NCI-H1092 treated with DMSO at 0.1 percent for 48 hours (cell line): ENCODE measurements around the gene PRKN.

ENCODE experiments used
- DNase-seq: peaks from one replicate; lab custom pipeline; 2025; lab: John Stamatoyannopoulos, UW

PRKN gene

GRCh38 chr6:162674452-162674851, 53.1 kb downstream of the PRKN start:
- DNase-seq: no peak

GRCh38 chr6:162671580-162672165, 55.9 kb downstream of the PRKN start:
- no peak for DNase-seq

- DNase-seq: no peak
Measured at GRCh38 chr6:162670345-162670744, 57.2 kb downstream of the PRKN start.

DNA sequence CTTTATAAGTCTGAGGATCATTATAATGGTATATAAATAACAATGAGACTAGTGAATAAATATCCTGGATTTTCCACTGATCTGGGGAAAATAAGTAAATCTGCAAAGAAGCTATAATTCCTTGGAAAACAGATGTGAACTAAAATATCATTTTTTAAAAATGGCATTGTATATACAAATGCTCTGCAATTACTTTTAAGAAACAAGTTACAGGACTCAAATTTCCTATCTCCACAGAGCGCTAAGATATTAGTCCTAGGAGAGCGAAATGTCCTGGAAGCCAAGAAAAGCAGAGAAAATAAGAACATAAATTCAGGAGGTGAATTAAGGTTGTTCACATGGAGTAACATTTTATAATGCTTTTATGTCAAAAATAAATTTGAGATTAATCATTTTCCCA, 61.3 kb downstream of the PRKN start:
- no peak for DNase-seq

GRCh38 chr6:162653808-162654207, 73.8 kb downstream of the PRKN start:
- peak; percentile 45 for DNase-seq

GRCh38 chr6:162651505-162651904, 76.1 kb downstream of the PRKN start:
- no peak for DNase-seq

- no peak for DNase-seq
Measured at GRCh38 chr6:162649271-162649670, 78.3 kb downstream of the PRKN start.

DNA sequence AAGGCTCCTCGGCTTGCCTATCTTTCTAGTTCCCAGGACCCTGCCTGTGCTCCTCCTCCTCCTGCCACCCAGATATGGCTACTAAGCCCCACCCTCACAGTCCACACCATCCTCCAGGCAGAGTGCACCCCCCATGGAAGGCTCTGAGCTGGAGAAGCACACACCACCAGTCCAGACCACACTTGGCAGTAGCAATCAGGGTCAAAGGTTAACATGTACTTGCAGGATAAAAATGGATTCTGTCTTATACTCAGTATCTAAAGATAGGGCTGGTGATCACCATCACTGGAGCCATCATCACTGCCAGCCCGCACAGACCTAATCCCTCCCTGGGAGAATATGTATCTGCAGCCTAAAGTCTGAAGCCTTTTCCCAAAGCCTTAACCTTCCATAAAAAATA, 83.4 kb downstream of the PRKN start:
- DNase-seq: no peak

- DNase-seq: no peak
Measured at GRCh38 chr6:162640756-162641155, 86.8 kb downstream of the PRKN start.

GRCh38 chr6:162639951-162640350, 87.6 kb downstream of the PRKN start:
- DNase-seq: no peak

- DNase-seq: no peak
Measured at GRCh38 chr6:162638931-162639574, 88.5 kb downstream of the PRKN start.

- no peak for DNase-seq
Measured at GRCh38 chr6:162637317-162637716, 90.2 kb downstream of the PRKN start.

DNA sequence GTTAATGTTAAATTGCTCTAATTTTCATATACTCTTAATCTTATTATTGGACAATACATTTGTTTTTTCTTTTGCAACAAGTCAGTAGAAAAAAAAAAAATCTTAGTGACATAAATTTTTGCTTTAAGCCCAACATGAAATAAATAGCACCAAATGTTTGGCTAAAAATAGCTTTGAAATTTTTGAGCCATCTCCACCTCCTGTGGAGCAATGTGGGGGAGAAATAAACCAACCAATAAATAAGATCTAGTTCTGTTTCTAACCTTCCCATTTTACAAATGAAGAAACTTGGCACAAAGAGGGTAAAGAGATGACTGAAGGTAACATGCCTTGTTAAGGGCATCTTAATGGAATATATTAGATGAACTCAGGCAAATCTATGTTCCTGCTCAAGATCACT, 91.4 kb downstream of the PRKN start:
- DNase-seq: no peak

- DNase-seq: no peak
Measured at GRCh38 chr6:162631546-162631945, 96.0 kb downstream of the PRKN start.

DNA sequence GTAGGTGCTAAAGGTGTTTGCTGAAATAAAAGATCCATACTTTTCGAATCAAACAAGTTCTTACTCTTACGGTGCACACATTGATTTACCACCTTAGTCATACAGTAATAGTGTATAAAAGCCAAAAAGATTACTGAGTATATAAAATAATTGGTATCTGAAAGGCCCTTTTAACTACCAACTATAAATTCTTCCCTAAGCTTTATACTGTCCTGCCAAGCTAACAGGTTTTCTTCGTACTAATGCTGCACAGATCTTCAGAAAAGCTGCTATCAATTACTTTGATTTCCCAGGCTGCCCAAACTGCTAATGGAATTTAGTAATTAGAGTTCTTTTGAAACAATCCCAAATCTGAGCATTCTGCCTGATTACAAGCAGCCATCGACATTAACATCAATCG, 97.5 kb downstream of the PRKN start:
- DNase-seq: no peak

GRCh38 chr6:162627825-162628224, 99.7 kb downstream of the PRKN start:
- no peak for DNase-seq

DNA sequence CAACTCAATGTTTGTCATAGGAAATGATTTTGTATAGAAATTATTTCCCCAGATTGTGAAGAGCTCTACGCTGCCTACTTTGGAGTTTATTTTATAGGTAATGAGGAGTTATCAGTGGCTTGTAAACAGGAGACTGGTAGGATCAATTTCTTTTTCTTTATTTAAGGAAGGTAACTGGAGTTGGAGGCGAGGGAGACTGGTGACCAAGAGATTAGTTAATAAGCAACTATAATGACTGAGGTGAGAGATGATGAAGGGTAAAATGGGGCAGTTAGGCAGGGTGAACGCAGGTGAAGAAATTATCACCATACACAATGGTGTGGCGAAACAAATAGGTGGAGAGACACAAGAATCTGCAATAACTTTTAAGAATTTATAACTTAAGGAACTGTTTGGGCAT, 100.2 kb downstream of the PRKN start:
- no peak for DNase-seq

GRCh38 chr6:162626869-162627268, 100.7 kb downstream of the PRKN start:
- no peak for DNase-seq

GRCh38 chr6:162625846-162626540, 101.6 kb downstream of the PRKN start:
- no peak for DNase-seq

DNA sequence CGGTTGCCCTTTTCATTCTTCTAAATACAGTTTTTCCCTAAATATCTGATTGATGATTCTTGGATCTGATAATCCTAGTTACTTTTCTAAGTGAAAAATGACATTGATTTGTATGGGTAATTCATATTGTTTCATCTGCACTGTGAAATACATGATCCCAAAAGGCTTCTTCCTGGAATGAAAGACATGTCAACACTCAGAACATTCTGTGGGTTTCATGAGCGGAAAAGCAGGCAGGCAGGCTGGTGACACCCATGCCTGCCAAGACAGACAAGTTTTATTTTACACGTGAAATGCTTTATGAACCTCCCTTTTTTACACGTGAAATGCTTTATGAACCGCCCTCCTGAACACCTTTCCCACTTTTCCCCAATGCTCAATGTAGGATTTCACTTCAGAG, 105.0 kb downstream of the PRKN start:
- no peak for DNase-seq

- DNase-seq: no peak
Measured at GRCh38 chr6:162621246-162621645, 106.3 kb downstream of the PRKN start.

DNA sequence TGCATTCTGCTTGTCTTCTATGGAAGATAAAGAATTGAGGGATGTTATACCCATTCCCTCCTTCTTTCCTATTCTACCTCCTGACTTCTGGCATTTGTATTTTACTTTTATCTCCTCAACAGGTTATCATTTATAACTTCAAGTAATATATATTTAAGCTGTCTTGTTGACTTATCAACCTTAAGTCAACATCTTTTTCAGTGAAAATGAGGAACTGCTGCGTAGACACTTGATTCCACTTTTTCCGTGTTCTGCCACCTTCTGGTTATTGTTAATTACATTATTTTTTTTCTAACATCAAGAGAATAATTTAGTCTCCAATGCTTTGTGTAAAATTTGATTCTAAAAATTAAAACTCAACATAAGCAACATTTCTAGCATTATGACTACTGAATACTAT, 107.5 kb downstream of the PRKN start:
- DNase-seq: no peak

- no peak for DNase-seq
Measured at GRCh38 chr6:162618448-162619002, 109.0 kb downstream of the PRKN start.
